Right kidney (tissue), 1 donor: ENCODE results near the gene FOXC2.

ENCODE experiments used
- DNase-seq: peaks from one replicate; pipeline ENCODE4 v3.0.0-alpha.2; 2016

FOXC2 gene

DNA sequence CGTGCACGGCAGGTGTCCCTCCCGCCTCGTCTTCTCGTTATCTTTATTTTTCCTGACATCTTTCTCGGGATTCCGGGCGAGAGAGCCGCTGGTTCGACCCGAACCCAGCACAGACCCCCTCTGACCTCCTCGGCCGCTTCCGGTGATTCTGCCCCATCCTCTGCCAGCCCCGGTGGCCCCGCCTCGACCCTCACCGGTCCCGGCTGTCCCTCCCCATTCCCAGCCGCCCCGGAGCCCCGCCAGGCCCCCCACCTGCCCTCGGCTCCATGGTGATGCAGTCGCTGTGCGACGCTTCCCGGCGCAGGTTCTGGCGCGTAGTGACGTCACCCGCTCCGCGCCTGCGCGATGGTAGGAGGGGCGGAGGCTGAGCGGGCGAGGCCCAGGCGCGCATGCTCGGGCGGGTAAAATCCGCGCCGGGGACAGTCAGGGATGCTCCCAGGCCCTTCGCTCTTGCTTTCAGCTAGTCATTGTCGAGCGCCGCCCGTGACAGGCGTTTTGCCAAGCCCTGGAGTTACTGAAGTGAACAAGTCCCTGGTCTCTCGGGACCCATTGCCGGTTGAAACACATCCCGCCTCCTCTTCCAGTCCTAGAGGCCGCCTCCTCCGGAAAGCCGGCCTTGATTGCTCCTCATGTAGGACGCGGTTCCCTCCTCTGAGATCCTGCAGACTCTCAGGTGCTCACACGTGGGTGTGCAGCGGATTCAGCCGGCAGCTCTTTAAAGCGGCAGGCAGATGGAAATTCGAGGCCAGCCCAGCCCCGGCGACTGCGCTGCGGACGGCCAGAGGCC lies 11.5 kb upstream of the FOXC2 start, which contains the start of gene MTHFSD:
Gene MTHFSD (minus strand): TSS at position 319 of the 787 bp plus-strand sequence. CDS start 51 bp downstream, at position 268.
- DNase-seq = peak; percentile 84

- DNase-seq = no peak
Observed at GRCh38 chr16:86555704-86556075, 10.9 kb upstream of the FOXC2 start.

- DNase-seq = no peak
Observed at GRCh38 chr16:86556576-86556975, 10.1 kb upstream of the FOXC2 start.

GRCh38 chr16:86557587-86557986 lies 9.0 kb upstream of the FOXC2 start:
- DNase-seq = no peak

- DNase-seq = no peak
Observed at GRCh38 chr16:86558355-86559193, 8.1 kb upstream of the FOXC2 start.

- no peak for DNase-seq
Observed at GRCh38 chr16:86559802-86560305, 6.8 kb upstream of the FOXC2 start.

DNA sequence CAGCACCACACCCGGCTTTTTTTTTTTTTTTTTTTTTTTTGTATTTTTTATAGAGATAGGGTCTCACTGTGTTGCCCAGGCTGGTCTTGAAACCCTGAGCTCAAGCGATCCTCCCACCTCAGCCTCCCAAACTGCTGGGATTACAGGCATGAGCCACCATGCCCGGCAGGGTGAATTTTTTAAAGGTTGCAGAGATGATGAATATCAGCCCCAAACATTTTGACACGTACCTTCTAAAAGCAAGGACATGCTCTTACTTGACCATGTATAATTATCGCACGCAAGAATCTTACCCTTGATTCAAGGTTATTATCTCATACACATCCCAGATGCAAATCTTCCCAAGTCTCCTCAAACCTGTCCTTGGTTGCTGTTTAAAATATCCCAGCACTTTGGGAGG lies 4.3 kb upstream of the FOXC2 start:
- DNase-seq = no peak

- peak; percentile 95 for DNase-seq
Observed at GRCh38 chr16:86563469-86564345, 2.9 kb upstream of the FOXC2 start.

- DNase-seq = no peak
Observed at GRCh38 chr16:86565181-86565631, 1.4 kb upstream of the FOXC2 start.

DNA sequence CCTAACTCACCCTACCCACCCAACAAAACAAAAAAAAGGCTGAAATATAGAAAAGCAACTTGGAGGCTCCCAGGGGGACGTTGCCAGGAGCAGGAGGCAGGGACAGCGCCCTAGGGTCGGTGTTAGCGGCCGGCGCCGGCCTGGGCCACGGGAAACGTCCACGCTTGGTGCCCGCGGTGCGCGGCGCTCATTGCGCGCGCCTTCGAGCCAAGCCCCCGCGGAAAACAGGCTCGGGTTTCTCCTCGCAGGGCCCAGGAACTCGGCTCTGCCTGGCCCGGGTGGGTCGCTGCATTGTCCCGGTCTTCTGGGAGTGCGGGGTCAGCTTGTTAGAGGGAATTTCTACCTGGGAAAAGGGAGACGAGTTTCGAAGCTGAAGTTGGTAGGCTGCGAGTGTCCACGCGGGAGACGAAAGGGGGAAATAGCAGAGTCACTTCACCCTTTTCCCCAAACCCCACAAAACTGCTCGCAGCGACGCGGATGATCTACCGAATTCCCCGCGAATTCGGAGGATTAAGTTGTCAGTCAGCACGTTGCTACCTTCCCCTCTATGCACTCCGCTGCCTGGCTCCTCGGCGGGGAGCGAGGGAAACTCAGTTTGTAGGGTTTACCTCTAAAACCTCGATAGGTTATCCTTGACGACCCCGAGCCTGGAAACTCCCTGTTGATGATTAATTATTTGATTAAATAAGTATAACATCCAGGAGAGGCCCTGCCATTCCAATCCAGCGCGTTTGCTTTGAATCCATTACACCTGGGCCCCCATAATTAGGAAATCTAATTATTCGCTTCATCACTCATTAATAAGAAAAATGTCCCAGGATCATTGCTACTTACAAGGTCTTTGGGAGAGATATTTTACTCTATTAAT lies 751 bp upstream of the FOXC2 start:
- peak; percentile 80 for DNase-seq

DNA sequence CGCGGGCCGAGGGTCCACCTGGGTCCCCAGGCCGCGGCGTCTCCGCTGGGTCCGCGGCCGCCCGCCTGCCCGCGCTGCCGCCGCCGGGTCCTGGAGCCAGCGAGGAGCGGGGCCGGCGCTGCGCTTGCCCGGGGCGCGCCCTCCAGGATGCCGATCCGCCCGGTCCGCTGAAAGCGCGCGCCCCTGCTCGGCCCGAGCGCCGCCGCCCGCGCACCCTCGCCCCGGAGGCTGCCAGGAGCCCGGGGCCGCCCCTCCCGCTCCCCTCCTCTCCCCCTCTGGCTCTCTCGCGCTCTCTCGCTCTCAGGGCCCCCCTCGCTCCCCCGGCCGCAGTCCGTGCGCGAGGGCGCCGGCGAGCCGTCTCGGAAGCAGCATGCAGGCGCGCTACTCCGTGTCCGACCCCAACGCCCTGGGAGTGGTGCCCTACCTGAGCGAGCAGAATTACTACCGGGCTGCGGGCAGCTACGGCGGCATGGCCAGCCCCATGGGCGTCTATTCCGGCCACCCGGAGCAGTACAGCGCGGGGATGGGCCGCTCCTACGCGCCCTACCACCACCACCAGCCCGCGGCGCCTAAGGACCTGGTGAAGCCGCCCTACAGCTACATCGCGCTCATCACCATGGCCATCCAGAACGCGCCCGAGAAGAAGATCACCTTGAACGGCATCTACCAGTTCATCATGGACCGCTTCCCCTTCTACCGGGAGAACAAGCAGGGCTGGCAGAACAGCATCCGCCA lies 504 bp downstream of the FOXC2 start:
- DNase-seq = peak; percentile 89

DNA sequence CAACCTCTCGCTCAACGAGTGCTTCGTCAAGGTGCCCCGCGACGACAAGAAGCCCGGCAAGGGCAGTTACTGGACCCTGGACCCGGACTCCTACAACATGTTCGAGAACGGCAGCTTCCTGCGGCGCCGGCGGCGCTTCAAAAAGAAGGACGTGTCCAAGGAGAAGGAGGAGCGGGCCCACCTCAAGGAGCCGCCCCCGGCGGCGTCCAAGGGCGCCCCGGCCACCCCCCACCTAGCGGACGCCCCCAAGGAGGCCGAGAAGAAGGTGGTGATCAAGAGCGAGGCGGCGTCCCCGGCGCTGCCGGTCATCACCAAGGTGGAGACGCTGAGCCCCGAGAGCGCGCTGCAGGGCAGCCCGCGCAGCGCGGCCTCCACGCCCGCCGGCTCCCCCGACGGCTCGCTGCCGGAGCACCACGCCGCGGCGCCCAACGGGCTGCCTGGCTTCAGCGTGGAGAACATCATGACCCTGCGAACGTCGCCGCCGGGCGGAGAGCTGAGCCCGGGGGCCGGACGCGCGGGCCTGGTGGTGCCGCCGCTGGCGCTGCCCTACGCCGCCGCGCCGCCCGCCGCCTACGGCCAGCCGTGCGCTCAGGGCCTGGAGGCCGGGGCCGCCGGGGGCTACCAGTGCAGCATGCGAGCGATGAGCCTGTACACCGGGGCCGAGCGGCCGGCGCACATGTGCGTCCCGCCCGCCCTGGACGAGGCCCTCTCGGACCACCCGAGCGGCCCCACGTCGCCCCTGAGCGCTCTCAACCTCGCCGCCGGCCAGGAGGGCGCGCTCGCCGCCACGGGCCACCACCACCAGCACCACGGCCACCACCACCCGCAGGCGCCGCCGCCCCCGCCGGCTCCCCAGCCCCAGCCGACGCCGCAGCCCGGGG lies 1.3 kb downstream of the FOXC2 start:
- DNase-seq = peak; percentile 68

- peak; percentile 51 for DNase-seq
Observed at GRCh38 chr16:86568677-86569623, 2.3 kb downstream of the FOXC2 start.

DNA sequence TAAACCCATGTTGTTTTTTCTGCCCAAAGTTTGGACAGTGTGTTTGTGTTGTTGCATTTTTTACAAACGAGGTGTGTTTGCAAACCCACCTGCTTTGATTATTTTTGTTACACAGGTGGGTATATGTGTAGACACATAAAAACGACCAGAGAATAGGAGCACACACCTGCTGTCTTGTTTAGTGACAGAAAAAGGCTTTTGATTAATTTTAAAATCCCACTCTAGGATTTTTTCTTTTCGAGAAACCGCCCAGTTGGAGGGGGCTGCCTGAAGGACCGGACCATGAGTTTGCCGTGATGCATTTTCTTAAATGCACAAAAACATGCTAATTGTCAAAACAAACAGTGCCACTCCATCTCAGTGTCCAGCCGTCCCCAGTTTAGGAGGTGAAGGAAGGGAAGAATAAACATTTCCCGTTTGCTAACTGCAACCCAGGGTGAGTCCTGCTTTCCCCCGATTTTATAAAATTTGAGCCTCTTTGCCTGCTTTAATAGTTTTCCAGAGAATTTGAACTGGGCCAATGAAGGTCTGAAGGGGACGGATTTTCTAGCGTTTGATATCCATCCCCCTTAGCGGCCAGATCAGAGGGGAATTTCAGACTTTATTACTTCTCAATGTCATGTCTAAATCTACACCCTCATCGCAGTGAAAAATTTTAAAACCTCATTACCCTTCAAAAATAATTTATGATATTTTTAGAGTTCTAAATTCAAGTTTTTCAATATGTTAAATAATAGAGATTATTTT lies 3.2 kb downstream of the FOXC2 start:
- peak; percentile 44 for DNase-seq

DNA sequence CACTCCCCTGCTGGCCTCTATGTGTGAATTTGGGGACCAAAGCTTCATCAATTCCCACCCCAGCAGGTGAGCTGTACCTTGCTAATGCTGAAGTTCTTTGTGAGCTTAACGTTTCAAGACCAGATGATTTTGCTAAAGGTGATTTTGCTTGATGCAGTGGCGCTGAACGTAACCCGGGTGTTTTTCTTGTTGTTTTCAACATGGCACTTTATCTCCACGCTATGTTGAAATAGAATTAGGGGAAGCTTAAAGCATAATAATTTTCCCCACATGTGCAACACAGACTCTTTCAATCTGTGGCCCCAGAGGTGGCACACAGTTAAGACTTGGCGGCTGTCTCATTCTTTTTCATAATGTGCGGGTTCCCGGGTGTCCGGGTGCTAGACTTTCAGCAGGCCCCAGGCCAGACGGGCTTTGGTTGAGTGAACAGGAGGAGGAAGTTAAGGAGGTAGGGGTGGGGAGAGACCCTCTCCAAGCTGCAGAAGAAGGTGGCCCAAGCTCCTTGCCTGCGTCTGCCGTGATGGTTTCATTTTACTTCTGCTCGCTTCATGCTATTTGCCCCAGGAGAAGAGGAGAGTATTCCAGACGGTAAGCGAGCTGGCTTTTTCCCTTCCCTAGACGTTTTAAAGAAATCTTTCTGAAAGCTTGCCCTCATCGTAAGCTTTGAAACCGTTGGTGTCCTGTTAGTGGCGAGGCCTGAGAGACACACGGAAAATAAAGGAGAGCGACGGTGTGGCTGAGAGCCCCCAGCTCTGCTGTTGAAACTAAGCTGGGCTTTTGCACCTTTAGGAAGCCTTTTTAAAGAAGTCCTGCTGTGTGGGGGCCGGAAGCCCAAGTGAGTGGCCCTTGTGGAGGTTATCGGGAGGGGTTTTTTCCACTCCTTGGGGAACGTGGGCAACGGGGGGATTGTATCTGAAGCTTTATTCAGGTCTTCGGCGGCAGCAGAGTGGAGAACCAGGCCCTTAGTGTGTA lies 4.2 kb downstream of the FOXC2 start:
- peak; percentile 73 for DNase-seq

DNA sequence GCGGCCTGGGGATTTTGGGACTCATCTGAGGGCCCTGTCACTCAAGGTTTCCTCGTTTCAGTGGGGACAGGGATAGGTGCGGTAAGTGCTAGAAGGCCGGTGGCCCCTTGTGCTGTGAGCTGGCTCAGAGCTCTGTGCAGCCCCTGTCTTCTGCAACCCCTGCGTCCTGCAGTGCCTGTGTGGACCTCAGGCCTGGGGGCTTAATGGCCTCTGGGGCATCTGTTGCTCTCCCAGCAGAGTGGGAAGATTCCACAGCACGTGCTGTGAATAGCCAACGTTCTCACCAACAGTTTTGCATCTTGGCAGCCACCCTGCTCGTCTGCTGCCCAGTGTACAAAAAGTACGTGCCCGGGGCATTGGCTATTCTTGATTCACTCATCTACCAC lies 4.9 kb downstream of the FOXC2 start:
- DNase-seq = peak; percentile 59
